ENCODE measurements around the gene HMCN2.

DNA sequence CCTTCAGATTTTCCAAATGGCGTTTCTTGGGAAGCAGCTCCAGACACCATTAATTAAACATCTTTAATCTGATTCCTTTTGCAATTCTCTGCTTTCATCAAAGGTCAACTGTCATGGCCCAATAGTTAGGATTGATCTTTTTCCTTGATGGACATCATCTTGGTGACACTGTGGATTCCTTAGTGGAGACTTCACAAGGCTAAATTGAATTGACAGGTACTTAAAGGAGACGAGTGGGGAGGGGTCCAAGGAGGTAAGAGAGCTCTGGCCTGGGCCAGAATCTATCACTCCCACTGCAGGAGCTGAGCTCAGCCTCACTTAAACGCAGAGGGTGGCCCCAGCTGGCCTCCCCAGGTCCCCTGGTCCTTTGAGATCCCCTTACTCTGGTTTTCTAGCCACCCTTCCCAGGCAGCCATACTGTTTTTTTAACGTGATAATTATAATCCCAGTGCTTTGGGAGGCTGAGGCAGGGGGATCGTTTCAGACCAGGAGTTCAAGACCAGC lies 9.9 kb upstream of the HMCN2 start:
- TF ChIP-seq, protein P1, sequence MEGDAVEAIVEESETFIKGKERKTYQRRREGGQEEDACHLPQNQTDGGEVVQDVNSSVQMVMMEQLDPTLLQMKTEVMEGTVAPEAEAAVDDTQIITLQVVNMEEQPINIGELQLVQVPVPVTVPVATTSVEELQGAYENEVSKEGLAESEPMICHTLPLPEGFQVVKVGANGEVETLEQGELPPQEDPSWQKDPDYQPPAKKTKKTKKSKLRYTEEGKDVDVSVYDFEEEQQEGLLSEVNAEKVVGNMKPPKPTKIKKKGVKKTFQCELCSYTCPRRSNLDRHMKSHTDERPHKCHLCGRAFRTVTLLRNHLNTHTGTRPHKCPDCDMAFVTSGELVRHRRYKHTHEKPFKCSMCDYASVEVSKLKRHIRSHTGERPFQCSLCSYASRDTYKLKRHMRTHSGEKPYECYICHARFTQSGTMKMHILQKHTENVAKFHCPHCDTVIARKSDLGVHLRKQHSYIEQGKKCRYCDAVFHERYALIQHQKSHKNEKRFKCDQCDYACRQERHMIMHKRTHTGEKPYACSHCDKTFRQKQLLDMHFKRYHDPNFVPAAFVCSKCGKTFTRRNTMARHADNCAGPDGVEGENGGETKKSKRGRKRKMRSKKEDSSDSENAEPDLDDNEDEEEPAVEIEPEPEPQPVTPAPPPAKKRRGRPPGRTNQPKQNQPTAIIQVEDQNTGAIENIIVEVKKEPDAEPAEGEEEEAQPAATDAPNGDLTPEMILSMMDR (IDR thresholded peaks at IDR 0.05) = no peak
- no peak for TF ChIP-seq POLR2A (IDR thresholded peaks at IDR 0.05)

Measured in uterus (tissue), 2 donors.